Lower leg skin (tissue), 3 donors: Measurements from ENCODE around the gene PKD1.

ENCODE experiments used
- POLR2A ChIP-seq, 2 donors: fragments of 450-650 bp; IDR thresholded peaks; one replicate each; pipeline ENCODE4 v1.6.1; 2016 to 2017; ENCODE audit warnings: antibody characterized with exemption in 2 of 2, mild to moderate bottlenecking in 1 of 2, moderate library complexity in 1 of 2
- TF ChIP-seq, protein P1 (sequence below), 3 donors: fragments of 450-650 bp; IDR thresholded peaks; one replicate each; pipeline ENCODE4 v1.5.1; 2016; ENCODE audit warnings: antibody characterized with exemption in 3 of 3, mild to moderate bottlenecking in 3 of 3, moderate library complexity in 2 of 3

DNA sequence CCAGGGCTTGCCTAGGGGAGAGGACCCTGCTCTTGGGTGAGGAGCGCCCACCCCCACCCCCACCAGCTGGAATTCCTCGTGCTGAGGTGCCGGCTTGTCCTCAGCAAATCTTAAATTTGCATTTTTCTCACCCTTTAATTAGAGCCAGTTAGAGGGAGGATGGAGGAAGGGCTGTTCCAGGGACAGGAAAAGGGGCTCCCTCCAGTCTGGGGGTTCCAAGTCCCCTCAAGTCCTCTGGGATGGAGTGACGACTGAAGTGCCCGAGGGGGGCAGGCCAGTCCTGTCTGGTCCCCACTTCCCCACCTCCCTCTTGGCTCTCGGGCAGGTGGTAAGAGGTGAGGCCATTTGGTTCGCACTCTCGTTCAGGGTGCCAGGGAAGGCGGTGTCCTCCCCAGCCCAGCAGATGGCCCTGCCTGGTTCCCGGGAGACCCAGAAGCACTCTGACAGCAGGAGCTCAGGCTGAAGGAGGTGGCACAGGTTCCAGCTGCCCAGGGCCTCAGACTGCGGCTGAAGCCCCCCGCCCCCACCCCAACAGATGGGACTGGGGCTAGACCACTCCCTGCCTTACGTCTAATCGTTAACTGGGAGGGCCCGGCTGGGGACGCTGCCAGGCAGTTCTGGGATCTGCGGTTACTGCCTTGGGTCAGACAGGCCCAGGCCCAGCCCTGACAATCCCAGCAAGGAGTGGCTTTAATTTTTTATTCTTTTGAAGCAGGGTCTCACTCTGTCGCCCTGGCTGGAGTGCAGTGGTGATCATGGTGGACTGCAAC is 14.9 kb upstream of the PKD1 start:
- TF ChIP-seq, protein P1, sequence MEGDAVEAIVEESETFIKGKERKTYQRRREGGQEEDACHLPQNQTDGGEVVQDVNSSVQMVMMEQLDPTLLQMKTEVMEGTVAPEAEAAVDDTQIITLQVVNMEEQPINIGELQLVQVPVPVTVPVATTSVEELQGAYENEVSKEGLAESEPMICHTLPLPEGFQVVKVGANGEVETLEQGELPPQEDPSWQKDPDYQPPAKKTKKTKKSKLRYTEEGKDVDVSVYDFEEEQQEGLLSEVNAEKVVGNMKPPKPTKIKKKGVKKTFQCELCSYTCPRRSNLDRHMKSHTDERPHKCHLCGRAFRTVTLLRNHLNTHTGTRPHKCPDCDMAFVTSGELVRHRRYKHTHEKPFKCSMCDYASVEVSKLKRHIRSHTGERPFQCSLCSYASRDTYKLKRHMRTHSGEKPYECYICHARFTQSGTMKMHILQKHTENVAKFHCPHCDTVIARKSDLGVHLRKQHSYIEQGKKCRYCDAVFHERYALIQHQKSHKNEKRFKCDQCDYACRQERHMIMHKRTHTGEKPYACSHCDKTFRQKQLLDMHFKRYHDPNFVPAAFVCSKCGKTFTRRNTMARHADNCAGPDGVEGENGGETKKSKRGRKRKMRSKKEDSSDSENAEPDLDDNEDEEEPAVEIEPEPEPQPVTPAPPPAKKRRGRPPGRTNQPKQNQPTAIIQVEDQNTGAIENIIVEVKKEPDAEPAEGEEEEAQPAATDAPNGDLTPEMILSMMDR (IDR thresholded peaks at IDR 0.05), result no peak
- no peak for TF ChIP-seq POLR2A (IDR thresholded peaks at IDR 0.05)
